GM12872 (cell line): ENCODE results near the gene MAPK10.

Experiments
- TF ChIP-seq, protein P1 (sequence below): IDR thresholded peaks from 3 replicates; pipeline ENCODE4 v1.5.1; 2011; ENCODE audit warnings: low read depth, mild to moderate bottlenecking, low read length, moderate library complexity; ENCODE audit not compliant: insufficient read depth

MAPK10 gene

DNA sequence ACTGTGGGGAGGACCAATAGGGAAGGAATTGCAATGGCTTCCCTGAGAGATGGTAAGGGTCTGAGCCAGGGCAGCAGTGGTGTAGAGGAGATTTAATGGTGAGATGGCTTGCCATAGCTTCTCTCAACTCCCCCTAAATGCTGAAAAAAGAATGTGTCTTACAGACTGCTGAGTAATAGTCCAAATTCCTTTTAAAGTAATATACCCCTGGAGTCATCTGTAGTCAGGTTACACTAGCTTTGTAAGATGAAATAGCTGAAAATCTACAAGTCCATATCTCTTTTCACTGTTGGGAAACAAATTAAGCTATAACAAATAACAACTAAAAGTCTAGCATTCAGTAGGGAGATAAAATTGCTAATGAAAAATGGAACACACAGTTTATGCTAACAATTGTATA, 33.5 kb downstream of the MAPK10 start:
- TF ChIP-seq, protein P1, sequence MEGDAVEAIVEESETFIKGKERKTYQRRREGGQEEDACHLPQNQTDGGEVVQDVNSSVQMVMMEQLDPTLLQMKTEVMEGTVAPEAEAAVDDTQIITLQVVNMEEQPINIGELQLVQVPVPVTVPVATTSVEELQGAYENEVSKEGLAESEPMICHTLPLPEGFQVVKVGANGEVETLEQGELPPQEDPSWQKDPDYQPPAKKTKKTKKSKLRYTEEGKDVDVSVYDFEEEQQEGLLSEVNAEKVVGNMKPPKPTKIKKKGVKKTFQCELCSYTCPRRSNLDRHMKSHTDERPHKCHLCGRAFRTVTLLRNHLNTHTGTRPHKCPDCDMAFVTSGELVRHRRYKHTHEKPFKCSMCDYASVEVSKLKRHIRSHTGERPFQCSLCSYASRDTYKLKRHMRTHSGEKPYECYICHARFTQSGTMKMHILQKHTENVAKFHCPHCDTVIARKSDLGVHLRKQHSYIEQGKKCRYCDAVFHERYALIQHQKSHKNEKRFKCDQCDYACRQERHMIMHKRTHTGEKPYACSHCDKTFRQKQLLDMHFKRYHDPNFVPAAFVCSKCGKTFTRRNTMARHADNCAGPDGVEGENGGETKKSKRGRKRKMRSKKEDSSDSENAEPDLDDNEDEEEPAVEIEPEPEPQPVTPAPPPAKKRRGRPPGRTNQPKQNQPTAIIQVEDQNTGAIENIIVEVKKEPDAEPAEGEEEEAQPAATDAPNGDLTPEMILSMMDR, result no peak

- TF ChIP-seq, protein P1, result no peak
Observed at GRCh38 chr4:86319390-86319789, 40.5 kb downstream of the MAPK10 start.

DNA sequence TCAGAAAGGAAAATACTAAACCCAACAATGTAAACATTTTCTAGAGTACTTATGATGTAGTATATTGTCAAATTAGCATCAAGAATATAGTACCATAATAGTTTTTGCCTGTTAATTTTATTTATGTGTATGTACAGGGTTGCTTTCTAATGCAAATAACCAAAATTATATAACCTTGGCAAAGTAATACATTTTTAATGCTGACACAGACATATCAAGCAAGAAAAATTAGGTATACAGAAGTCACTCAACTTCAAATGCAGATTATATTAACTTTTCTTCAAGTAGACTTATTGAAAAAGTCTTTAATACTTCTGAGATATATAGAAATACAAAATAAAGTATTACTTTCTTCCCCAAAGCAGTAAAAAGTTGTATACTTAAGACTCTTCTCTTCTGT, 44.3 kb downstream of the MAPK10 start:
- TF ChIP-seq, protein P1, result no peak

DNA sequence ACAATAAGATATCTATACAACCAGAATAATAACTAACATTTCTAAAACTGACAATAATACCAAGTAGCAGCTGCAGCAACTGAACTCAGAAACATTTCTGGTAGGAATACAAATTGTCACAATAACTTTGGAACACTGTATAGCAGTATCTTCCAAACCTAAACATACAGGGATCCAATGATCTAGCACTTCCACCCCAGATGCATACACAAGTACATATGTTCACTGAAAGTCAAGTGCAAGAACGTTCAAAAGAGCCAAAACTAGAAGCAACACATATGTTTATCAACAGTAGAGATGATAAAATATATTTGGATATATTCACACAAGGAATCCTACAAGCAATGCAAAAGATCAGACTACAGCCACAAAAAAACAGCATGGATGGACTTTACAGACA, 46.2 kb downstream of the MAPK10 start:
- TF ChIP-seq, protein P1, result no peak

DNA sequence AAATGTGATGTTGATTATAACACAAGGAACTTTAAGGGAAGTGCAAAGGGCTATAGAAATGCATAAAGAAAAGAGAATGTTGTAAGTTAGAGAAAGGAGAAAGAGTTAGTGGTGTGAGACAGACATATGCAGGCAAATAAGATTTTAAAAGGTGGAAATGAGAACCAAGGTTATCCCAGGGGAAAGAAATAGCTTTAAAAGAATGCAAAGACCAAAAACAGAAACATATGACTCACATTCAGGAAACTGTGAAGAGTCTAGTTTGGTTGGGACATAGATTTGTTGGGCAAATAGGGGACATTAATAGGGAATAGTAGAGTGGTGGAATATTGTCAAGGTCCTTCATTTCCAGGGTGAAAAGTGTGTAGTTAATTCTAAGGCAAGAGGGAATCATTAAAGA, 52.4 kb downstream of the MAPK10 start:
- TF ChIP-seq, protein P1, result no peak

GRCh38 chr4:86306816-86307215, 53.0 kb downstream of the MAPK10 start:
- TF ChIP-seq, protein P1, result no peak

GRCh38 chr4:86302830-86303229, 57.0 kb downstream of the MAPK10 start:
- TF ChIP-seq, protein P1, result no peak

DNA sequence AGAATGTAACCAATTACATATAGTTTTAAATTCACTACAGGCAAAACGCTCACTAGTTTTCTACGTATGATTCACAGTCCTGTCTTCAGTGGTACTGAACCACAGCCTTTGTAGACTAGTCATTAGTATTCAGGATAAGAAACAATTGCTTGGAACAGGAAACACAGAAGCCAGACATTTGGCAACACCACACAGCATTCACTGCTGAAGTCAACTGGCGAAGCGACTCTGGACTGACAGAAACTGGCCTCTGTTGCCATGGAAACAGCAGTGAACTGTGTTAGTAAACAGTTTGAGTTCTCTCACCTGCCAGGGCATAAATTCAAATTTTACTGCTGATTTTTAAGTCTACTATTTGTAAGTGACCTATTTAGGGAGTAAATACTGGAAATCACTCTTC, 57.6 kb downstream of the MAPK10 start:
- TF ChIP-seq, protein P1, result no peak
